ENCODE results near the gene ZNF74. TPM values are rescaled to one million over a fixed set of nuclear protein-coding genes. Genes with fewer than 3 reads are reported as not detected.

Gene ZNF74
- total and polyA plus RNA-seq, 2 donors = 5.0 to 6.1 TPM

DNA sequence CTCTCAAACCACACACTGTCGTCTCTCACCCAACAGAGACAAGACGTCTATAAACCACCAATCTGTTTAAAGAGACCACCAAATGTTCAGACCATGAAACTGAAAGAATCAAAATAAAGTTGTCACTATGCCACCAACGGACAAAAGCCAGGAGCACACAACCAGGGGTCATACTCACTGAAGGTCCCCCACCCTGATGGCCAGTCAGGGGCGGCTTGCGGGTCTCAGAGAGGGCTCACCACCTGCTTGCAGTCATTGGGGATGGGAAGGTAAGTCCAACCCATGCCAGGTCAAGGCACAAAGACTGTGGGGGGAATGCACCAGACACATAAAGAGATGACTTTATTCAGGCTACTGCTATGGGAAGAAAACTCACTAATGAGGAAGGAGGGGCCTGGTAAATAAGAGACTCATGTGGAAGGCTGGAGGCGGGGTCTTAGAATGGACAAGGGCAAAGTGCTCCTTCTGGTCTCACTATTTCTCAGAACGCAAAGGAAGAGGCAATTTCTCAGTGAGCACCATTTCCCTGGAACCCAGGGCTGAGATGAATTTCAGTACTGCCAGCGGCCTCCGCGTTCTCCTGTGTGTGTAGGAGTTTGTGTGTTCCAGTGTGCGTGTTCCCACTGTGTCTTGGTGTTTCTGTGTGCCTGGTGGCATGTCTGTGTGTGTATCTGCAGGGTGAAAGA lies 26.3 kb downstream of the ZNF74 start:
- Histone ChIP-seq H3K27ac (ENCODE audit: low read depth in 1 of 2, low read length in 1 of 2) (no peak overlapping the region), H3K27me3 (ENCODE audit: control insufficient read depth in 2 of 2, insufficient read depth in 1 of 2, low read length in 1 of 2) (peaks cover 15 to 31% of the 10 kb centered on the region in 2 donors), H3K36me3 (ENCODE audit: control insufficient read depth in 2 of 2, insufficient read depth in 2 of 2, low read length in 1 of 2) (no peaks in the 10 kb centered on the region), H3K4me3 (ENCODE audit: low read length in 2 of 2) (no peak overlapping the region), H3K4me1 (ENCODE audit: control insufficient read depth in 2 of 2, insufficient read depth in 2 of 2, low read length in 2 of 2) (peaks cover 9 to 43% of the 10 kb centered on the region in 2 donors), H3K9me3 (ENCODE audit: control insufficient read depth in 2 of 2, insufficient read depth in 1 of 2, low read length in 1 of 2) (peaks cover 0 to 14% of the 10 kb centered on the region in 2 donors)
- DNase-seq (ENCODE audit: low read depth in 6 of 9, low spot score in 9 of 9) = no peak
- 80% methylated on average over 11 of the region's 11 CpGs for WGBS

DNA sequence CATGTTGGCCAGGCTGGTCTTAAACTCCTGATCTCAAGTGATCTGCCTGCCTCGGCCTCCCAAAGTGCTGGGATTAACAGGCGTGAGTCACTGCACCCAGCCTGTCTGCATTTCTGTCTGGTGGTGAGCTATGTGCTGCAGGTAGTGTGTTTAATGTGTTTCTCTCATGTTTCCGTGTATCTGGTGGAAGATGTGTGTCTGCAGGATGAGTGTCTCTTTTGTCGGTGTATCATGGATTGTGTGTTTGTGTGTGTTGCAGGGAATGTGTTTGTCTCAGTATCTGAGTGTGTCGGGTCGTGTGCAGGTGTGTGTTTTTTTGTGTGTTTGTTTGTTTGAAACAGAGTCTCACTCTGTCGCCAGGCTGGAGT lies 27.5 kb downstream of the ZNF74 start:
- DNase-seq (ENCODE audit: low read depth in 6 of 9, low spot score in 9 of 9) = no peak
- Histone ChIP-seq H3K27ac (ENCODE audit: low read depth in 1 of 2, low read length in 1 of 2) (no peak overlapping the region), H3K27me3 (ENCODE audit: control insufficient read depth in 2 of 2, insufficient read depth in 1 of 2, low read length in 1 of 2) (peaks cover 25 to 41% of the 10 kb centered on the region in 2 donors), H3K36me3 (ENCODE audit: control insufficient read depth in 2 of 2, insufficient read depth in 2 of 2, low read length in 1 of 2) (no peaks in the 10 kb centered on the region), H3K9me3 (ENCODE audit: control insufficient read depth in 2 of 2, insufficient read depth in 1 of 2, low read length in 1 of 2) (peaks cover 0 to 14% of the 10 kb centered on the region in 2 donors), H3K4me1 (ENCODE audit: control insufficient read depth in 2 of 2, insufficient read depth in 2 of 2, low read length in 2 of 2) (peaks cover 9 to 43% of the 10 kb centered on the region in 2 donors), H3K4me3 (ENCODE audit: low read length in 2 of 2) (no peak overlapping the region)
- 96% methylated on average over 7 of the region's 7 CpGs for WGBS

DNA sequence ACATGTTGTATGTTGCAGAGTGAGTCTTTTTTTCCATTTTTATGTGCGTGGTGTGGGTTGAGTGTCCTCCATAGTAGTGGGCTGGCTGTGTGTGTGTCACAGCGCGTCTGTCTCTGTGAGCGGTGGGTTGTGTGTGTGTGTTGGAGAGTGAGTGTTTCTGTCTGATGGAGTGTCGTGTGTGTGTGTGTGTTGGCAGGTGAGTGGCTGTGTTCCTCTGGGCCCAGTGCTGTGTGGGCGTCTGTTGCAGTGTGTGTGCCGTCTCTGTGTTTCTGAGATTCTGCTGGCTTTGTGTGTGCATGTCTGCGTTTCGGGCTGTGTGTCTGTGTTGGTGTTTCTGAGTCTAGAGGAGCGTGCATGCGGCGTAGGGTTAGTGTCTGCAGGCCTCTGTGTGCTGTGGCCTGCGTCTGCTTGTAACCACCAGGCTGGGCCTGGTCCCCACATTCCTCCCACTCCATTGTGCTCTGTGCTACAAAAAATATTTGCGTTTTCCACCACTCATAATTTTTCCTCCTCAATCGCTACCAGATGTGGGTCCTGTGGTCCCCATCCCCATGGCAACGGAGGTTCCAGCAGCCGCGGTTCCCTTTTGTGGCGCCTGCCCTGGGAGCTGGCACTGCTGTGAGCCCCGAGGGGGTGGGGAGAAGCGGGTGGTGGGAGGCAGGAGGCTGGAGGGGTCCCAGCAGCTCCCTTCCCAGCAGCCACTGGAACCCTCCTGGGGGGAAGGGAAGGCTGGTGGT lies 28.5 kb downstream of the ZNF74 start:
- H3K27me3 ChIP-seq (ENCODE audit: control insufficient read depth in 2 of 2, insufficient read depth in 1 of 2, low read length in 1 of 2) = peaks cover 32 to 51% of the 10 kb centered on the region in 2 donors
- H3K36me3 ChIP-seq (ENCODE audit: control insufficient read depth in 2 of 2, insufficient read depth in 2 of 2, low read length in 1 of 2) = no peaks in the 10 kb centered on the region
- H3K27ac ChIP-seq (ENCODE audit: low read depth in 1 of 2, low read length in 1 of 2) = no peak overlapping the region
- H3K9me3 ChIP-seq (ENCODE audit: control insufficient read depth in 2 of 2, insufficient read depth in 1 of 2, low read length in 1 of 2) = peaks cover 0 to 14% of the 10 kb centered on the region in 2 donors
- peaks cover 9 to 43% of the 10 kb centered on the region in 2 donors for H3K4me1 ChIP-seq (ENCODE audit: control insufficient read depth in 2 of 2, insufficient read depth in 2 of 2, low read length in 2 of 2)
- DNase-seq (ENCODE audit: low read depth in 6 of 9, low spot score in 9 of 9) = peak in 2 of 9 donors; percentile 28 to 57
- 34% methylated on average over 21 of the region's 21 CpGs for WGBS
- H3K4me3 ChIP-seq (ENCODE audit: low read length in 2 of 2) = no peak overlapping the region

- 86% methylated on average over 20 of the region's 20 CpGs for WGBS
- H3K4me1 ChIP-seq (ENCODE audit: control insufficient read depth in 2 of 2, insufficient read depth in 2 of 2, low read length in 2 of 2) = peaks cover 9 to 39% of the 10 kb centered on the region in 2 donors
- H3K27ac ChIP-seq (ENCODE audit: low read depth in 1 of 2, low read length in 1 of 2) = no peak overlapping the region
- H3K4me3 ChIP-seq (ENCODE audit: low read length in 2 of 2) = no peak overlapping the region
- DNase-seq (ENCODE audit: low read depth in 6 of 9, low spot score in 9 of 9) = no peak
- peaks cover 0 to 9% of the 10 kb centered on the region in 2 donors for H3K9me3 ChIP-seq (ENCODE audit: control insufficient read depth in 2 of 2, insufficient read depth in 1 of 2, low read length in 1 of 2)
- H3K36me3 ChIP-seq (ENCODE audit: control insufficient read depth in 2 of 2, insufficient read depth in 2 of 2, low read length in 1 of 2) = no peaks in the 10 kb centered on the region
- peaks cover 37 to 58% of the 10 kb centered on the region in 2 donors for H3K27me3 ChIP-seq (ENCODE audit: control insufficient read depth in 2 of 2, insufficient read depth in 1 of 2, low read length in 1 of 2)
Measured at GRCh38 chr22:20423008-20423905, 29.3 kb downstream of the ZNF74 start.

DNA sequence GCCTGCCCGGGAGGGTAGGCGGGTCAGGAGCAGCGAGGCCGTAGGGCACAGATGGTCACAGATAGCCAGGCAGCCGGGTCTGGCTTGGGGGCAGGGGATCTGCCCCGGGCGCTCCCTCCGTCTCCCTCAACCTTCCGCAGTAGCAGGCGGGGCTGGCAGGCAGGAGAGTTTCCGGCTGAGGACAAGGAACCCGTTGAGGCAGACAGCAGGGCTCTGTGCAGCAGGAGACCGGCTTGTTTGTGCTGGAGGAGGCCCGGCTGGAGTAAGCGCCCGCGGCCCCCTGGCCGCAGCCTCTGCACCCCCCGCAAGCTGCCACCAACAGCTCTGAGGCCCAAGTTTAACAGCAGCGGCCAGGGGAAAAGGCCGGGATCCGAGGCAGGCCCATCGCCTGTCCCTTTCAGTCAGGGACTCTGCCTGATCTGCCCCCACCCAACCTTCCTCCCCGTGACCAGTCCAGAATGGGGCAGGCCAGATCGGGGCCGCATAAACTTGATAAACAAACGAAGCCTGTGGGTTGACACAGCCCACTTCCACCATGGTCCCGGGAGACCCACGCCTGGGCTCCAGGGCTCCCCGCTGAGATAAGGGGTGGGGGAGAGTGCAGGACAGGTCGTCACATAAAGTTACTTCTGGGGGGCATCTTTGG lies 30.1 kb downstream of the ZNF74 start:
- 83% methylated on average over 31 of the region's 31 CpGs for WGBS
- no peak for DNase-seq (ENCODE audit: low read depth in 6 of 9, low spot score in 9 of 9)
- peaks cover 12 to 40% of the 10 kb centered on the region in 2 donors for H3K4me1 ChIP-seq (ENCODE audit: control insufficient read depth in 2 of 2, insufficient read depth in 2 of 2, low read length in 2 of 2)

GRCh38 chr22:20424568-20424931 lies 30.6 kb downstream of the ZNF74 start:
- no peak overlapping the region for H3K27ac ChIP-seq (ENCODE audit: low read depth in 1 of 2, low read length in 1 of 2)
- DNase-seq (ENCODE audit: low read depth in 6 of 9, low spot score in 9 of 9) = no peak
- peaks cover 49 to 68% of the 10 kb centered on the region in 2 donors for H3K27me3 ChIP-seq (ENCODE audit: control insufficient read depth in 2 of 2, insufficient read depth in 1 of 2, low read length in 1 of 2)
- H3K36me3 ChIP-seq (ENCODE audit: control insufficient read depth in 2 of 2, insufficient read depth in 2 of 2, low read length in 1 of 2) = no peaks in the 10 kb centered on the region
- H3K4me3 ChIP-seq (ENCODE audit: low read length in 2 of 2) = no peak overlapping the region
- 92% methylated on average over 15 of the region's 15 CpGs for WGBS
- peaks cover 0 to 11% of the 10 kb centered on the region in 2 donors for H3K9me3 ChIP-seq (ENCODE audit: control insufficient read depth in 2 of 2, insufficient read depth in 1 of 2, low read length in 1 of 2)
- H3K4me1 ChIP-seq (ENCODE audit: control insufficient read depth in 2 of 2, insufficient read depth in 2 of 2, low read length in 2 of 2) = peaks cover 15 to 45% of the 10 kb centered on the region in 2 donors

More for the DNA sequence above, 30.1 kb downstream of the ZNF74 start:
- H3K27ac ChIP-seq (ENCODE audit: low read depth in 1 of 2, low read length in 1 of 2) = no peak overlapping the region
- peaks cover 44 to 63% of the 10 kb centered on the region in 2 donors for H3K27me3 ChIP-seq (ENCODE audit: control insufficient read depth in 2 of 2, insufficient read depth in 1 of 2, low read length in 1 of 2)
- no peak overlapping the region for H3K4me3 ChIP-seq (ENCODE audit: low read length in 2 of 2)
- H3K36me3 ChIP-seq (ENCODE audit: control insufficient read depth in 2 of 2, insufficient read depth in 2 of 2, low read length in 1 of 2) = no peaks in the 10 kb centered on the region
- peaks cover 0 to 7% of the 10 kb centered on the region in 2 donors for H3K9me3 ChIP-seq (ENCODE audit: control insufficient read depth in 2 of 2, insufficient read depth in 1 of 2, low read length in 1 of 2)

- 50% methylated on average over 59 of the region's 59 CpGs for WGBS
Measured at GRCh38 chr22:20424932-20425565, 31.1 kb downstream of the ZNF74 start.

GRCh38 chr22:20425566-20426258 lies 31.8 kb downstream of the ZNF74 start:
- 14% methylated on average over 96 of the region's 96 CpGs for WGBS
- no peak overlapping the region for H3K27ac ChIP-seq (ENCODE audit: low read depth in 1 of 2, low read length in 1 of 2)
- H3K4me1 ChIP-seq (ENCODE audit: control insufficient read depth in 2 of 2, insufficient read depth in 2 of 2, low read length in 2 of 2) = peaks cover 16 to 53% of the 10 kb centered on the region in 2 donors
- peaks cover 0 to 21% of the 10 kb centered on the region in 2 donors for H3K9me3 ChIP-seq (ENCODE audit: control insufficient read depth in 2 of 2, insufficient read depth in 1 of 2, low read length in 1 of 2)
- peak overlapping the region in 1 of 2 donors; percentile 23 for H3K4me3 ChIP-seq (ENCODE audit: low read length in 2 of 2)
- H3K27me3 ChIP-seq (ENCODE audit: control insufficient read depth in 2 of 2, insufficient read depth in 1 of 2, low read length in 1 of 2) = peaks cover 61 to 80% of the 10 kb centered on the region in 2 donors
- DNase-seq (ENCODE audit: low read depth in 6 of 9, low spot score in 9 of 9) = no peak
- no peaks in the 10 kb centered on the region for H3K36me3 ChIP-seq (ENCODE audit: control insufficient read depth in 2 of 2, insufficient read depth in 2 of 2, low read length in 1 of 2)

More at GRCh38 chr22:20424932-20425565, 31.1 kb downstream of the ZNF74 start:
- Histone ChIP-seq H3K9me3 (ENCODE audit: control insufficient read depth in 2 of 2, insufficient read depth in 1 of 2, low read length in 1 of 2) (peaks cover 0 to 15% of the 10 kb centered on the region in 2 donors), H3K36me3 (ENCODE audit: control insufficient read depth in 2 of 2, insufficient read depth in 2 of 2, low read length in 1 of 2) (no peaks in the 10 kb centered on the region), H3K27me3 (ENCODE audit: control insufficient read depth in 2 of 2, insufficient read depth in 1 of 2, low read length in 1 of 2) (peaks cover 54 to 73% of the 10 kb centered on the region in 2 donors), H3K4me3 (ENCODE audit: low read length in 2 of 2) (no peak overlapping the region), H3K27ac (ENCODE audit: low read depth in 1 of 2, low read length in 1 of 2) (no peak overlapping the region), H3K4me1 (ENCODE audit: control insufficient read depth in 2 of 2, insufficient read depth in 2 of 2, low read length in 2 of 2) (peaks cover 15 to 50% of the 10 kb centered on the region in 2 donors)
- no peak for DNase-seq (ENCODE audit: low read depth in 6 of 9, low spot score in 9 of 9)
